ENCODE data around the gene RIC1. TPM values are rescaled to one million over a fixed set of nuclear protein-coding genes. Genes with fewer than 3 reads are reported as not detected.

The RIC1 gene
- total and polyA plus RNA-seq, 9 of the 15 experiments (the other 6 are each of a cell fraction or from before 2014, with no cell fraction given): 3.2 to 25.8 (median 15.0) TPM

- peak; percentile 85 for ATAC-seq
- 19% methylated on average over 3 of the region's 3 CpGs for WGBS (ENCODE audit: insufficient coverage, low coverage, missing lambda C conversion rate)
- FAIRE-seq: no peak
- peak overlapping the region; percentile 23 for H3K4me2 ChIP-seq (ENCODE audit: insufficient read depth, low read length)
- H3K9me3 ChIP-seq (replicated peaks; ENCODE audit: control insufficient read depth, insufficient read depth, low read depth, low read length): no peaks in the 10 kb centered on the region
- BruUV-seq (replicated peaks): no TSS peak
- H3K9me1 ChIP-seq (ENCODE audit: control insufficient read depth, insufficient read depth, low read length): no peaks in the 10 kb centered on the region
- ChIA-PET CTCF (ENCODE audit: low intra/inter-chr PET ratio) (no interaction called here), POLR2A (no interaction called here)
- intact Hi-C loops (cut with micrococcal nuclease): no loop called here
- peak overlapping the region; percentile 19; the same call in 2 of the 3 replicates for H3K27ac ChIP-seq (ENCODE audit: extremely low read depth, low read depth, low read length)
- H3K4me3 ChIP-seq: no peak overlapping the region
- H3K36me3 ChIP-seq (ENCODE audit: control insufficient read depth, insufficient read depth, low read length): peaks cover 6% of the 10 kb centered on the region; the same call in 1 of the 3 replicates
- peaks cover 8 to 13% of the 10 kb centered on the region in 2 experiments; a peak in 4 of 5 replicates for H3K4me1 ChIP-seq (replicated peaks in 1 of 2; ENCODE audit: control insufficient read depth in 2 of 2, insufficient read depth in 2 of 2, low read length in 2 of 2)
- H3K27me3 ChIP-seq (ENCODE audit: control insufficient read depth in 2 of 2, insufficient read depth in 2 of 2, low read length in 2 of 2): no peaks in the 10 kb centered on the region
- in situ Hi-C loops (cut with MboI): no loop called here
- H4K20me1 ChIP-seq (replicated peaks; ENCODE audit: control insufficient read depth, insufficient read depth, low read length): no peaks in the 10 kb centered on the region
- H2AFZ ChIP-seq (ENCODE audit: low read depth, low read length): no peak overlapping the region
- no peak overlapping the region for H3K9ac ChIP-seq (ENCODE audit: insufficient read depth in 1 of 2, low read depth in 2 of 2, low read length in 2 of 2)
- peaks cover 78% of the 10 kb centered on the region for H3K79me2 ChIP-seq (ENCODE audit: control insufficient read depth, insufficient read depth, low read length)
- TF ChIP-seq KAT8 (IDR thresholded peaks at IDR 0.05; ENCODE audit: low read depth) (no peak), PYGO2 (tag; IDR thresholded peaks at IDR 0.05) (no peak), TBL1XR1 (IDR thresholded peaks at IDR 0.05; ENCODE audit: low read length in 2 of 2) (no peak), SMARCA4 (IDR thresholded peaks at IDR 0.05) (0 out of 2 replicates have a peak, but pooled peaks have one; percentile 35), SMARCE1 (IDR thresholded peaks at IDR 0.05) (peak; percentile 51), CBFA2T3 (IDR thresholded peaks at IDR 0.05) (peak; percentile 24; the same call in 1 of the 2 replicates), STAG1 (CRISPR knock-in tag; IDR thresholded peaks at IDR 0.05; ENCODE audit: borderline replicate concordance) (no peak), HMBOX1 (IDR thresholded peaks at IDR 0.05) (peak; percentile 70), FOXM1 (IDR thresholded peaks at IDR 0.05; ENCODE audit: low read depth) (0 out of 2 replicates have a peak, but pooled peaks have one; percentile 16), FOXM1 (CRISPR knock-in tag; IDR thresholded peaks at IDR 0.05; ENCODE audit: low read depth) (no peak), NFIC (IDR thresholded peaks at IDR 0.05) (0 out of 2 replicates have a peak, but pooled peaks have one; percentile 6), EHMT2 (IDR thresholded peaks at IDR 0.05) (peak; percentile 34; the same call in 1 of the 2 replicates), SOX6 (IDR thresholded peaks at IDR 0.05) (peak; percentile 90), EGR1 (conservative IDR thresholded peaks at IDR 0.05) (peak; percentile 60), DPF2 (IDR thresholded peaks at IDR 0.05) (peak; percentile 59; the same call in 1 of the 2 replicates), ARID1B (IDR thresholded peaks at IDR 0.05) (peak; percentile 56; the same call in 1 of the 2 replicates), SPI1 (IDR thresholded peaks at IDR 0.05; ENCODE audit: borderline replicate concordance, low read depth, low read length) (0 out of 2 replicates have a peak, but pooled peaks have one; percentile 47), NFATC3 (IDR thresholded peaks at IDR 0.05) (no peak), TRIM24 (IDR thresholded peaks at IDR 0.05) (0 out of 4 replicates have a peak, but pooled peaks of 1 of the 2 experiments have one; percentile 33)
- TF ChIP-seq, protein P1, sequence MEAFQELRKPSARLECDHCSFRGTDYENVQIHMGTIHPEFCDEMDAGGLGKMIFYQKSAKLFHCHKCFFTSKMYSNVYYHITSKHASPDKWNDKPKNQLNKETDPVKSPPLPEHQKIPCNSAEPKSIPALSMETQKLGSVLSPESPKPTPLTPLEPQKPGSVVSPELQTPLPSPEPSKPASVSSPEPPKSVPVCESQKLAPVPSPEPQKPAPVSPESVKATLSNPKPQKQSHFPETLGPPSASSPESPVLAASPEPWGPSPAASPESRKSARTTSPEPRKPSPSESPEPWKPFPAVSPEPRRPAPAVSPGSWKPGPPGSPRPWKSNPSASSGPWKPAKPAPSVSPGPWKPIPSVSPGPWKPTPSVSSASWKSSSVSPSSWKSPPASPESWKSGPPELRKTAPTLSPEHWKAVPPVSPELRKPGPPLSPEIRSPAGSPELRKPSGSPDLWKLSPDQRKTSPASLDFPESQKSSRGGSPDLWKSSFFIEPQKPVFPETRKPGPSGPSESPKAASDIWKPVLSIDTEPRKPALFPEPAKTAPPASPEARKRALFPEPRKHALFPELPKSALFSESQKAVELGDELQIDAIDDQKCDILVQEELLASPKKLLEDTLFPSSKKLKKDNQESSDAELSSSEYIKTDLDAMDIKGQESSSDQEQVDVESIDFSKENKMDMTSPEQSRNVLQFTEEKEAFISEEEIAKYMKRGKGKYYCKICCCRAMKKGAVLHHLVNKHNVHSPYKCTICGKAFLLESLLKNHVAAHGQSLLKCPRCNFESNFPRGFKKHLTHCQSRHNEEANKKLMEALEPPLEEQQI (IDR thresholded peaks at IDR 0.05): 0 out of 2 replicates have a peak, but pooled peaks have one; percentile 28
- peak in 2 of 4 experiments; percentile 17 to 38 for DNase-seq (ENCODE audit: extremely low read depth in 1 of 4, low spot score in 3 of 4)
Observed at GRCh38 chr9:5665059-5665458, 36.2 kb downstream of the RIC1 start.
